Choroid plexus epithelial cell (primary cell): ENCODE measurements around the gene NYAP1.
"Not testable (repeated sequence)": the region's sequence is repeated elsewhere in the genome, so short reads cannot be mapped to it uniquely, and the experiment has no call there.

Experiments used
- DNase-seq: peaks from one replicate; pipeline ENCODE4 v3.0.0-alpha.2; 2010; ENCODE audit warnings: low read depth
- H3K4me3 ChIP-seq: 2 replicates; pipeline ENCODE4 v1.5.1; 2011; ENCODE audit warnings: low read depth, mild to moderate bottlenecking, control low read depth, low read length, moderate library complexity
- TF ChIP-seq, protein P1 (sequence below): conservative IDR thresholded peaks from 2 replicates; pipeline ENCODE4 v1.5.1; 2011; ENCODE audit warnings: low read depth, mild to moderate bottlenecking, control low read depth, inconsistent platforms, low read length, moderate library complexity

Gene NYAP1

DNA sequence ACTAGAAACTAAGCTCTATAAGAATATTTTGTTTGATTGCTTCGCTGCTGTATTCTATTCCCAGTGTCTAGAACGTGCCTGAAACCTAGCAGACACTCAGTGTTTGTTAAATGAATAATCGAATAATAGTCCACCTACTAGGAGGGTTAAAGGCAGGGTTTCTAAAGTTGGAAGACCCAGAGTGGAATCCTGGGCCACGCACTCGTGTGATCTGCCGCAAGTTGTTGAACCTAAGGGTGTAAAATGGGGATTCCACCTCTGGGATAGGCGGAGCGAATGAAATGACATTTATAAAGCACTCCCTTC, 54.6 kb downstream of the NYAP1 start:
- peak overlapping the region; percentile 46 for H3K4me3 ChIP-seq
- no peak for DNase-seq
- TF ChIP-seq, protein P1, sequence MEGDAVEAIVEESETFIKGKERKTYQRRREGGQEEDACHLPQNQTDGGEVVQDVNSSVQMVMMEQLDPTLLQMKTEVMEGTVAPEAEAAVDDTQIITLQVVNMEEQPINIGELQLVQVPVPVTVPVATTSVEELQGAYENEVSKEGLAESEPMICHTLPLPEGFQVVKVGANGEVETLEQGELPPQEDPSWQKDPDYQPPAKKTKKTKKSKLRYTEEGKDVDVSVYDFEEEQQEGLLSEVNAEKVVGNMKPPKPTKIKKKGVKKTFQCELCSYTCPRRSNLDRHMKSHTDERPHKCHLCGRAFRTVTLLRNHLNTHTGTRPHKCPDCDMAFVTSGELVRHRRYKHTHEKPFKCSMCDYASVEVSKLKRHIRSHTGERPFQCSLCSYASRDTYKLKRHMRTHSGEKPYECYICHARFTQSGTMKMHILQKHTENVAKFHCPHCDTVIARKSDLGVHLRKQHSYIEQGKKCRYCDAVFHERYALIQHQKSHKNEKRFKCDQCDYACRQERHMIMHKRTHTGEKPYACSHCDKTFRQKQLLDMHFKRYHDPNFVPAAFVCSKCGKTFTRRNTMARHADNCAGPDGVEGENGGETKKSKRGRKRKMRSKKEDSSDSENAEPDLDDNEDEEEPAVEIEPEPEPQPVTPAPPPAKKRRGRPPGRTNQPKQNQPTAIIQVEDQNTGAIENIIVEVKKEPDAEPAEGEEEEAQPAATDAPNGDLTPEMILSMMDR, result no peak

DNA sequence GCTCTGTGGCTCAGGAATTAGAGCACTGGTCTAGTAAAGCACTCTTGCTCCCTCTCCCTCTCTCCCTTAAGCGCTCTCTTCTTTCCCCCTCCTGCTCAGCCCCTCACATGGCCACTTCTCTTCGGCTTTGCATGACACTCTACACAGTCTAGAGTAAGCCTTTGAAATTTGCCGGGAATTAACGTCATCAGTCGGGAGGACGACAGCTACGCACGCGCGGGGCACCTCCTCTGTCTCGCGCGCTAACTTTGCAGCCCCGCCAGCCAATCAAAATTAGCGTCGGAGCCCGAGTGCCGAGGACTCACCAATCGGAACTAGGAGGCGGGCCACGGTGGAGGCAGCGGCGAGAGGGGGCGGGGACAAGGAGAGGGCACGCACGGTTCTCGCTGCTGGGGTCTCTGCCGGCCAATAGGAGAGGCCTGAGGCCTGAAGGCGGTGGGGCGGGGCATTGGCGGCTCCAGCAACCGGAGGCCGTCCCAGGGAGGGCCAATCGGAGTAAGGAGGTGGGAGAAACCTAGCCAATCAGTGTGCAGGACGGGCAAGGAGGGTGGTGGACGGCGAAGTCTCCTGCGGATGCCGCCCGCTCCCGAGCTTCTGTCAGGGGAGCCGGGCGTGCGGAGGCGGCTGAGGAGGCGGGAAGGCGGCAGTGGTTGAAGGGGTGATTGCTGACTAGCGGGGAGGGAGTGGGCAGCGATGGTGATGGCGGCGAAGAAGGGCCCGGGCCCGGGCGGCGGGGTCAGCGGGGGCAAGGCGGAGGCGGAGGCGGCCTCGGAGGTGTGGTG, 55.1 kb downstream of the NYAP1 start, which contains the start of gene AGFG2:
Gene AGFG2, plus strand, starts transcription at position 550 of the 782 bp plus-strand sequence. Its CDS starts 144 bp downstream, at position 694.
- TF ChIP-seq, protein P1, result no peak
- DNase-seq, result peak; percentile 100
- peak within 1 kb of the TSS; percentile 78 for H3K4me3 ChIP-seq

DNA sequence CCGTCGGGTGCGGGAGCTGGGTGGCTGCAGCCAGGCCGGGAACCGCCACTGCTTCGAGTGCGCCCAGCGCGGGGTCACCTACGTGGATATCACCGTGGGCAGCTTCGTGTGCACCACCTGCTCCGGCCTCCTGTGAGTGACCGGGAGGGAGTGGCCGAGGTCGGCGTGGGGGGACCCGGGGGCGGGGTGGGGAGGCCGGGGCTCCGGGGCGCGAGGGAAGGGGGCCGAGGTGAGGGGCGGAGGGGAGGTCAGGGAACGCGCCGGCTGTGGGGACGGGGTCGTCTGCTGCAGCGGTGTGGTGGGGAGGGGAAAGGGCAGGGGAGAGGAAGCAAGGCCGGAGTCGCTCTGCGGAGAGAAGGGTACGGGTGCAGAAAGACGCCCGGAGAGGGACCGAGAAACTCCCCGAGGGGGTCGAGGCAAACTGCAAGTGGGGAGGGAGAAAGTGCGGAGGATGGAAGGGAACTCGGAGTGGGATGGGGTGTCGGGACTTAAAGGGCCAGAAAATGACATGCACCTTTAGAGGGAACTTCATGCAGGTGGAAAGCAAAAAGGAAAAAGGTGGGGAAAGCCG, 55.8 kb downstream of the NYAP1 start:
- DNase-seq, result no peak
- TF ChIP-seq, protein P1, result no peak
- H3K4me3 ChIP-seq, result peak overlapping the region; percentile 78

DNA sequence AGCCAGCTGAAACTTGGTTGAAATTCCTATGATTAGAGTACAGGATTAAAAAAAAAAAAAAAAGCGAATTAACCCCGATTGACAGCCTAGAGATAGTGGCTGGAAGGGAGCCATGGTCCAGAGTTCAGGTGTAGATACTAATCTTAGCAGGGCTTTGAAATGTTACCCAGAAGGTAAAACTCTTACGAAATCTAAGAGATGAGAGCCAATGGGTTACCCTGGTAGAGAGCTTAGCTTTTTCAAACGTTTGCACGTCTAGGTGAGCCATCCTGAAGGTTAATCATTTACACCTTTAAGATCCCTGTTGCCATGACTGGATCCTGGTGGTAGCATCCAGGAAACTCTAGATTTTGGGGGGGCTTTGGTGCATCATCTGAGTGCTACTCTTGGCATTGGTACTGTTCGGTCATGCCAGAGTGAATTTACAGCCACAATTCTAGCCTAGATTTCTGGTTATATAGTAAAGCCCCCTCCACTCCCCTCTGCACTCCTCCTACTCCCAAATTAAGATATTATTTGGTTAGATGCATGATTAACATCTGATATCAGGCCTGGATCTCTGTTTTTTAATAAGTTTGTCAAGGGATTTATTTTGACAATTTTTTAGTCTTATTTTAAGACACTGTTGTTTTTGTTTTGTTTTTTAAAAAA, 56.5 kb downstream of the NYAP1 start:
- H3K4me3 ChIP-seq, result peak overlapping the region; percentile 78
- DNase-seq, result no peak
- TF ChIP-seq, protein P1, result no peak

DNA sequence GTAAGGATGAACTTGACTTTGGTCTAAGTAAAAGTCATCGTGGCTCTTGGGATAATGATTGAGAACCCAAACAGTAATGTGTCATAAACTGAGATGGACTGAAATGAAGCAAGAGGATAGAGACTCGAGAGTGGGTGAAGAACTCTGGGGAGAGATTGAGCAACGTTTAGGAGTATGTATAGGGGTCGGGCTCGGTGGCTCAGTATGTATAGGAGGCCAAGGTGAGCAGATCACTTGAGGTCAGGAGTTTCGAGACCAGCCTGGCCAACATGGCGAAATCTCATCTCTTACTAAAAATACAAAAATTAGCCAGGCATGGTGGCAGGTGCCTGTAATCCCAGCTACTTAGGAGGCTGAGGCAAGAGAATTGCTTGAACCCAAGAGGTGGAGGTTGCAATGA, 57.6 kb downstream of the NYAP1 start:
- not testable (repeated sequence) for H3K4me3 ChIP-seq

DNA sequence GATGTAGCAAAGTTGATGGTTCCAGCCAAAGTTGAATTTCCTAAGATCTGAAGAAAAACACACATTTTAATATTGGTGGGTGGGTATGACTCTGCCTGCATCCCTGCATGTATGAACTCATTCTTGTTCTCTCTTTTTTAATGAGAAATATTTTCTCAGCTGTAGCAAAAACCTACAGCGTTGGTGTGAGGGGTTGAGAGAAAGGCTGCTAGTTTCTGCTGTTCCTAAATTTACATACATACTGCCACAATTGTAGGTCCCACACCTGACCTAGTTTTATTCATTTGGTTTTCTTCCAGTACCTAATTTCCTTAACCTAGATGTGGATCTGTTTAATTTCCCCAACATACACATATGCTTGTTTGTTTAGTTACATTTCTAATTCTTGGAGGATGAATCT, 59.9 kb downstream of the NYAP1 start:
- TF ChIP-seq, protein P1, result no peak
- no peak for DNase-seq
- no peak overlapping the region for H3K4me3 ChIP-seq

More for the DNA sequence above, 57.6 kb downstream of the NYAP1 start:
- not testable (repeated sequence) for DNase-seq

DNA sequence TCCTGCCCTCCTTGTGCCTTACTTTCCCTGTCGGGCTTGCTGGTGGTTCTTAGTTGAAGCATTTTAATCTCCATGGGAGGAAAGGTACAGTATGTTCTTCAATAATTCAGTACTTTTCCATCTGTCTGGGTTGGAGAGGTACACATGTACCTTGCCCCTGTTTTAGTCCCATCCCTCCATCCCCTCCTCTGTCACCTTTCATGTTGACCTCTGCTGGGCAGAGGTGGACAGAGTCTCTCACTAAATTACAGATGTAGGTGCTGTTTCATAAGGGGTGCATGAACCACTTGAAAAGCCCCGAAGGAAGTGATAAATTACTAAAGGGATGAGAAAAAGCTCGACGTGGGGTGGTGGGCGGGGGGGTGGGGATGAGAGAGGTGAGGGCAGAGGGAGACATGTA, 60.7 kb downstream of the NYAP1 start:
- no peak overlapping the region for H3K4me3 ChIP-seq
- TF ChIP-seq, protein P1, result no peak
- no peak for DNase-seq
